PFSK-1 (cell line): Measurements from ENCODE around the gene SMARCC1.

Experiments used
- POLR2AphosphoS5 ChIP-seq: IDR thresholded peaks from 2 replicates; pipeline ENCODE4 v1.6.1; 2012; ENCODE audit warnings: low read depth, mild to moderate bottlenecking, control low read depth, low read length, moderate library complexity
- REST ChIP-seq, 2 experiments: IDR thresholded peaks; 2 replicates each; pipeline versions ENCODE4 v1.6.1 to v1.8.0; 2011 to 2012; ENCODE audit warnings: low read depth in 2 of 2, low read length in 2 of 2, control low read depth in 1 of 2, inconsistent platforms in 1 of 2, mild to moderate bottlenecking in 1 of 2, moderate library complexity in 1 of 2; ENCODE audit not compliant: insufficient read depth in 1 of 2

- TF ChIP-seq POLR2AphosphoS5 = no peak
- TF ChIP-seq REST (IDR thresholded peaks at IDR 0.05; ENCODE audit: insufficient read depth in 1 of 2, low read depth in 2 of 2, low read length in 2 of 2) = no peak
Observed at GRCh38 chr3:47553407-47553806, 228.3 kb downstream of the SMARCC1 start.
